Measurements from ENCODE around the gene COA7.
A peak's percentile ranks its signal among the peaks of the same experiment; 100 is the strongest.

GRCh38 chr1:52697795-52698674 is at the start of gene COA7:
- no peak for TF ChIP-seq FOXM1 (IDR thresholded peaks at IDR 0.05; ENCODE audit: borderline replicate concordance)
- no peak for TF ChIP-seq PKNOX1 (IDR thresholded peaks at IDR 0.05)
- no peak for TF ChIP-seq SUZ12 (IDR thresholded peaks at IDR 0.05)
- TF ChIP-seq NFRKB (IDR thresholded peaks at IDR 0.05): no peak
- no peak for TF ChIP-seq BHLHE40 (IDR thresholded peaks at IDR 0.05; ENCODE audit: borderline replicate concordance)
- TF ChIP-seq HDGF (IDR thresholded peaks at IDR 0.05; ENCODE audit: borderline replicate concordance): no peak
- TF ChIP-seq ZNF384 (IDR thresholded peaks at IDR 0.05): no peak
- peak; percentile 100 for TF ChIP-seq L3MBTL2 (conservative IDR thresholded peaks at IDR 0.05)
- no peak for TF ChIP-seq ARNT (IDR thresholded peaks at IDR 0.05)
- TF ChIP-seq SP1 (IDR thresholded peaks at IDR 0.05): no peak
- 0 out of 2 replicates have a peak, but pooled peaks have one; percentile 13 for TF ChIP-seq ELF4 (IDR thresholded peaks at IDR 0.05)
- TF ChIP-seq FOXK2 (IDR thresholded peaks at IDR 0.05): no peak
